NCI-H460 (cell line): ENCODE measurements around the gene PPFIBP1. TPM values are rescaled to one million over a fixed set of nuclear protein-coding genes. Genes with fewer than 3 reads are reported as not detected.
"Not testable (repeated sequence)": the region's sequence is repeated elsewhere in the genome, so short reads cannot be mapped to it uniquely, and the experiment has no call there.

Experiments
- DNase-seq: peaks from one replicate; pipeline ENCODE4 v3.0.0-alpha.2; 2016; ENCODE audit warnings: low read depth; ENCODE audit errors: extremely low read depth
- total RNA-seq: library from RNA; depleted of rRNA; stranded (reverse); fragments of >200 nt; shearing (Covaris generic); gene quantifications from 2 replicates; pipeline ENCODE4 v1.2.3, GENCODE V29; 2014

PPFIBP1 gene
- total RNA-seq, 1 experiment from 2014 or later: 75.1 TPM

DNA sequence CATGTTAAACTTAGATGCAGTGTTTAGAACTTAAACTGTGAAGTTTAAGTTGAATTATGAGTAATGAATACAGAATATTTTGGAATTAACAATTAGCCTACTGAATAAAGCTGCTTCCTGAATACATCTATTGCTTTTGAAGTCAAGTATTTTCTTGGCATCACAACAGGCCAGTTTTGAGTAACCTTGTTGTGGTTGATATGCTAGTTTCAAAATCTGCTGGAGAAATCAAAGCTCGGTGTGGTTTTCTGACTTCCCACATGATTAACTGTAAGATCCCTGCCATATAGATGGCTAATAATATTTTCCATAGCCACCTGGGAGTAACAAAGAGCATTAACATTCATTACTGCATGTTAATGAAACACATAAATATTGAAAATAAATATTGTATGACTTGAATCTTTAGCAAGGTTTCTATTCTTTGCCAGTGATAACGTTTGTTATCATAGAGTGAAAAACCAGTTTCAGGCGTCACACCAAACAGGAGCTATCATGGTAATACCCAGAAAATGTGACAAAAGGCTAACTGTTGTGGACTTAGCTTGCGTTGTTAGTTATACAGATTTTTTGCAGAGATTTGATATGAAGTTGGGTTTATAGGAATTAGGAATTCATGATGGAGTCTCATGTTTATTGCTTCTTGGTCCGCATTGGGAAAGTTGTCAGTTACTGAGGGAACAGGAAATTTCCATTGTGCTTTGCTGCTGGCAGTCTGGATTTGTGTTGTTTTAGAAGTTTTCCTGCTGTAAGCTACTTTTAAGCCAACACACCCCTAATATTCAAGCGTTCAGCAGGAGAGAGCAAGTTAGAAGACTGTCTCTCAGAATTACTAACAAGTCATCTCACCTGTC lies 32.1 kb downstream of the PPFIBP1 start:
- DNase-seq: no peak

DNA sequence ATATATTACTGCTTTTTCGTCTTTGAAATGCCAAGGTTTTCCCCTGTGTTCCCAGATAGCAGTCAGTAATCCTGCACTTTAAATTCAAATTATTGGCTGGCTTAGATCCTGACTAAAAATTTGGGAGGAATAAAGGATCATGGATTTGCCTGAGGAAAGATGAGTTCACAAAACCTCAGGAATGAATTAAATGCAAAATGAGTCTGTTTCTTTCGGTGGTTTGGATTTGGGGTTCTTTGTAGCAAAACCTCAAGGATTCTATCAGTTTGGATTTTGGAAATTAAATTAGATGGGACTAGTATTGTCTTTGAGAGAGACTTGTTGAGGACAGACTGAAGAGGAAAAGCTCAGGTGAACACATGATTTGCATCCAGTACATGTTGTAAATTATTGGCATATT lies 36.1 kb downstream of the PPFIBP1 start:
- no peak for DNase-seq

DNA sequence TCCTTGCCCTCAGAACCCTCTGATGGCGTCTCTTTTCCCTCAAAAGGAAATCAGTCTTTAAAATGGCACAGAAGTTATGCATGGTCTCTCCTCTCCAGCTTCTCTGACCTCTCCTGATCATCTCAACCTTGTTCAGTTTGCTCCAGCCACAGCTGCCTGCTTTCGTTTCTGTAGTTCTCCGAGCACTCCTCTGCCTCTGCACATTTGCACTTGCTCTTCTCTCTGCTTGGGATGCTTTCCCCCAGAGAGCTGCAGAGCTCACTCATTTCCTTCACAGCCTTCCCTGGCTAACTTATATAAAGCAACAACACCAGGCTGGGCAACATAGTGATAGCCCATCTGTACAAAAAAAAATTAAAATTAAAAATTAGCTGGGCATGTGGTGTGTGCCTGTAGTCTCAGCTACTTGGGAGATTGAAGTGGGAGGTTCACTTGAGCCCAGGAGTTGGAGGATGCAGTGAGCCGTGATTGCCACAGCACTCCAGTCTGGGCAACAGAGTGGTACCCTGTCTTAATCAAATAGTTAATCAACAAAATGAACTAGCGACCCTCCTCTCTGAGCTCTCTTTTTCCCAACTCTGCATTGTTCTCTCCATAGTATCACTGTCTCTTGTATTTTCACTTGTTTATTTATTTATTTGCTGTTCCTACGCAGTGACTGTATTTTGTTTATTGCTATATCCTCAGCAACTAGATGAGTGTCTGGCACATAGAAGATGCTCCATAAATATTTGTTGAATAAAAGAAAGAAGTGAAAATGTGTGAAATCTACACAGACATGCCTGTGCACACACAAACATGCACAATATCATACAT lies 37.7 kb downstream of the PPFIBP1 start:
- DNase-seq: no peak

DNA sequence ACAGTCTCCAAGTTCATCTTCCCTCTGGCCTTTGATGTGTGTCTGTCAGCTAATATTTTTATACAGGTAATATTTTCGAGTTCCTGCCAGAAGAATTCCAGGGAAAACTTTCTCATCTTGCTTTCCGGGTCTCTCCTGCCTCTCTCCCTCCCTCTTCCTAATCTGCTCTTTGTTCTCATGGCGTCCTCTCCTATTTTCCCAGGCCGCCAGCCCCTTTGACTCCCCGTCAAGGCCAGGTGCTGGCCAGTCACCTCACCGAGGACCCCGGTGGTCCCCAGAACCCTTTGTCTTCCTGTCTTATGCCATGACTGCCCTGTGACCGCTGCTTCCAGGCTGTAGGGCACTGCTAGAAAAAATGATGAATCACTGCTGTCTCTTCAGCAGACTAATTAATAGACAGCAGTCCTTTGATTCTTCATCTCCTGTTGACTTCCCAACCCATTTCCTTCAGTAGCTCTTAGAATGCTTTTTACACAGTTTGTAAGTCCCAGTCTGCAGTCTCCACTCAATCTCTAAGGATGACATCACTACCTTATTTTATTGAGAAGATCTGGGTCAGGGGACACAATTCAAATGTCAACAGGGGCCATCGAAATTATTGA lies 40.7 kb downstream of the PPFIBP1 start:
- no peak for DNase-seq

DNA sequence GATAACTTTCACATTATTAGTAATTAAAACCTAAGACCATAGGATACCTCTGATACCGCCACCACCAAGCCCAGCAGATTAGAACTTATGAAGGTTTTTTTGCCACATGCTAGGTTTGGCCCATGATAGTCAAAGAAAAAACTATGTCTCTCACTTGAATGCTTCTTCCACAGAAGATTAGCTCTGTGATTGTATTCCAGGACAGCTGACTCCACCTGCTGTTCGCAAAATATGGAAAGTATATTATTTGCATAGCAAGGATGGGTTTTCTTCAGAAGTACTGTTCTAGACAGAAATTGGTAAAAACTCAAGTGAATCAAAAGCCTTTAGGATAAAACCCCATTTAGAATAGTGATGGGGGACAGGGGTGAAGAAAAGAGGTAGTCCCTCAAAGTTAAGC lies 42.2 kb downstream of the PPFIBP1 start:
- DNase-seq: no peak

DNA sequence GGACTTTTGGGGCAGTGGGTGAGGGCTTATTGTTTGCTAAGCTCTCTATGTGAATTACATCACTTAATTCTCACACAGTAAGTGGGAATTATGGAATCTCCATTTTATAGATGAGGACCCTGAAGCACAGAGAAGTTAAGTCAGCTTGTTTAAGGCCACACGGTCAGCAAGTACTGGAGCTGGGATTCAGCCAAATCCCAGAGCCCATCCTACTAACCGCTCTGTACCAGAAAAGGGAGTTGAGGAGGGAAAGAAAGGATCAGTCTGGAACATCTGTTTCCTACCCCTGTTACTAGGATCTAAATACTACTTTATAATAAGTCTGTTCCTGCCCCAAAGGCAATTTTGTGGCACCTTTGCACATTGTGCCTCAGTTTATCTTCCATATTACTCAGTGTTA lies 42.6 kb downstream of the PPFIBP1 start:
- no peak for DNase-seq

DNA sequence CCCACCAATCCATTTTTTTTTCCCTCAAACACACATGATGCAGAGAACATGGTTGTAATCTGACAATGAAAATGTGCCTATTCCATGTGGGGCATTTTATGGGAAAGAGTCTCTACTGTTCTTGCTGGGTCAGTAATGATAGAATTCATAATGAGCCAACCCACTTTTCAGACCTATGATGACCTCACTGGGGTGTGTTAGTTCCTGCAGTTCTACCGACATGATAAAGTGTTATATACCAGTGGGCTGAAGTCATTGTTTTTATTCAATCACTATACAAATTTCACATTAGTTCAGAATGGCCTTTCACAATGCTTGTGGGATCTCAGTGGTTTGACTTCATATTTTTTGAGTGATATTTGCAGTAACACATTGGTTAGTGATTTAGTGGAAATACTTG lies 47.5 kb downstream of the PPFIBP1 start:
- peak; percentile 88 for DNase-seq

DNA sequence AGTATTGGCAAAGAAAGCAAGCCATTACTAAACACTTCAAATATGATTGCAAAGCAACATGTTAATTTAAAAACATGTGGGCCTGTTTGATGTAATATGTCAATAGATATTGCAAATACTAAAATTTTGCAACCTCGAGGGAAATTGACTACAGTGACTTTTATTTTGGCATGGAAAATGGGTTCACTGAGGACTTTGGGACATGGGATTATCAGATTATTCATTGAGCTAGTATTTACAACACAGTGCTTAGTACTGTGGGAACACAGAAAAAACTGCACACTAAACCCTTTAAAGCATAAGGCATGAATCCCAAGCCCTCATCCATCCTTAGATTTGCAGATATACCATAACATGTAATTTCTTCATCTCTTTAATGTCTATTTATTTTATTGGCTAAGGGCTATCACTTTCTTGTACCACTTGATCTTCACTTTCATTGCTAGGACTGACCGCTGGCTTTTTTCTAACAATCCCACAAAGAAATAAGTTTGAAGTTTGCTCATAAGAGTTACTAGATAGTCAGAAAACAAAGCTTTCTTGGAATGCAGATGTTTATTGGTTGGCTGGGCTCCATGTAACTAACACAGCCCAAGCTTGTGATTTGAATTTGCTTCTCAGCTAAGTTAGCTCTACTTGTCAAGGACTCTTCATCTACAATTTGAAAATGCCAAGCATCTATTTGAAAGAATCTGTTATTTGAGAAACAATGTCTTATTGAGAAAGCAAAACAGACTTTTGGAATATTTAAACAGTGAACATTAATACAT lies 48.7 kb downstream of the PPFIBP1 start:
- DNase-seq: no peak

DNA sequence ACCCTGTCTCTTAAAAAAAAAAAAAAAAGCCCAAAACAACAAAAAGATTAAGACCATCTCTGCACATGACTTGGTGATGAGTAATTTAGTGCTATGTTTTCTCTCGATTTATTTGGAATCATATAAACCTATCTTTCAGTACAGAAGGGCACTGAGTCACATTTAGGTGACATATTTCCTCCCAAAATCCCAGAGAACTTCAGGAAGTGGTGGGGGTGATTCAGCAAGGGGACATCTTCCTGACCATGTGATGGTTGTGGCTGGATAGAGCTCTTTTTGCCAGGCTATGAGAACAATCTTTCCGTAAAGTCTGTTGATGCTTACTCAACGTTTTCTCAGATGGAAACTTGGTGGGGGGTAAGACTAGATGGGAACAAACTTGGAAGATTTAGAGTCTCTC lies 50.0 kb downstream of the PPFIBP1 start:
- DNase-seq: peak; percentile 41

DNA sequence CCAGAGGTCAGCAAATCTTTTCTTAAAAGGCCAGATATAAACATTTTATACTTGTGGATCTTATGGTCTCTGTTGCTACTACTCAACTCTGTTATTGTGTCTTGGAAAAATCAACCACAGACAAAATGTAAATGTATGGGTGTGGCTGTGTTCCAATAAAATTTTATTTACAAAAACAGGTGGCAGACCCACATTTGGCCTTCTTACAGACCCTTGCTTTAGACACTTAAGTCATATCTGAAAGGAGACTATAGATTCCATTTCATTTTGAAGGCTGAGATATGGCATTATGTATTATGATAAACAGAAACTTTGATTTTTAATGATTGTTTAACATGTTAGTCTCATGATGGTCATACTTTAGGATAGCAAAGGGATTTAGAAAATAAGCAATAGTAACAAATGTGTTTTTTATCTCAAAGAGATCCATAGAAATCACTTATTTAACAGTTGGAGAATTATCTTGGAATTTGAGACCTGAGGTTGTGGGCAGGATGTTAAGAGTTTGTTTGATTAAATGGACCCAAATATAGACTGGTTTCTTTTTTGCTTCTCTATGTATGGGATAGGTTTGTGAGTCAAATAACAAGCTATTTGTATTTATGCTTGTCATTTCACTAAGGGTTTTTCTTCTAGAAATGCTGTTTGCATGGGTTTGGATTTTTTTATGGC lies 51.2 kb downstream of the PPFIBP1 start:
- no peak for DNase-seq

DNA sequence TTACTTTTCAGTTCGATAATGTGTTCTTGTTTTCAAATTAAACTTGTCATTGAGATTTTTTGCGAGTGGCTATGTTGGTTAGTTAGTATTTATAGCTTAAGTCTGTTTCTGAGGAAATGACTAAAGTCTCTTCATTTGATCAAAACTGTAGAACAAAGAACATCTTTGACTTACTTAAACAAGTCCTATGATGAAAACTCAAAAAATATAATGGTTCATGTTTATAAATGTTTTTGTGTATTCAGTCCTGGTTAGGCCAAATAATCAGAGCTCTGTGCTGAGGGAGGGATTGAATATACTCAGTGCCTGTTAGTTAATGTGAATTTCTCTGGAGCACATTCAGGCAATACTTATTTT lies 51.7 kb downstream of the PPFIBP1 start:
- no peak for DNase-seq

DNA sequence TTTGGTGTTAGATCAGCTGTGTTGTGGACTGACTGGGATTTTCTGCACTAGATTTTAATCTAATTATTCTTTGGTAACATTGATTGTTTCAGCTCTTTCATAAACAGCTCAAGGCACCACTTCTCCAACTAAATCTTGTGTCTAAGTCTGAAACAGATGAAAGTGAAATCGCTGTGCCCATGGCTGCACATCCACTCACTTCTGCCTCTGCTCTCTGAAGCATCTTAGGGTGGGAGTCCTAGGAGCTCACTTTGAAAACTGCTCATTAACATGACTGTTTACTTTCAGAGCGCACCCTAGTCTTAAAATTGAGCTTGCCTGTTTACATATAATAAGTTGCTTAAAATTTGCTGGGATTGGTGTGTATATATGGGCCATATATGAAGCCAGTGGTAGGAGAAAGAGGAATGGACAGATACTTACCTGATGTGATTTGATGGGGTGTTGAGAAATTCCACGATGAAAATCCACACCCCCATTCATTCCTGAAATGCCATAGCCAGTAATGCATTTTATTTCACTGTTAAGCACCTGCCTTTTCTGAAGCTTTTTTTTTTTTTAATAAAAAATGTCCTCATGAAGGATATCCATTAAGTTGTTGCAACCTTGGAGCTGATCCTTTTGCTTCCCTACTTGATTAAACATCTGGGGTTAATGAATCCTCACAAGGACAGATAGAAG lies 52.8 kb downstream of the PPFIBP1 start:
- no peak for DNase-seq

DNA sequence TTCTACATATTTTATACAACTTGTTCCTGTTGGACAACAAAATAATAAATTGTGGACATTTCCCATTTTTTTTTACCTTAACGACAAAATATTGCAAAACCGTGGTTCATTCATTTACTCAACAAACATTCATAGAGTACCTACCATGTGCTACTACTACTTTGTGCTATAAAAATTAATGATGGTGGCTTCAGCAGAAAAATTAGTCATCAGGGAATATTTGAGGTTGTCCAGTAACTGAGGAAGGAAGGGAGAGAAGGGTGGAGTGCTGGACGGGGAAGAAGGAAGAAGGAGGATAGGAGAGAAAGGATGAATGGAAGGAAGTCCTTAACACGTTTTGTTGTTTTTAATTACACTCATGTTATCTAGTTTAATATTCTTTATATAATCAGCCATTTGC lies 53.7 kb downstream of the PPFIBP1 start:
- DNase-seq: no peak

DNA sequence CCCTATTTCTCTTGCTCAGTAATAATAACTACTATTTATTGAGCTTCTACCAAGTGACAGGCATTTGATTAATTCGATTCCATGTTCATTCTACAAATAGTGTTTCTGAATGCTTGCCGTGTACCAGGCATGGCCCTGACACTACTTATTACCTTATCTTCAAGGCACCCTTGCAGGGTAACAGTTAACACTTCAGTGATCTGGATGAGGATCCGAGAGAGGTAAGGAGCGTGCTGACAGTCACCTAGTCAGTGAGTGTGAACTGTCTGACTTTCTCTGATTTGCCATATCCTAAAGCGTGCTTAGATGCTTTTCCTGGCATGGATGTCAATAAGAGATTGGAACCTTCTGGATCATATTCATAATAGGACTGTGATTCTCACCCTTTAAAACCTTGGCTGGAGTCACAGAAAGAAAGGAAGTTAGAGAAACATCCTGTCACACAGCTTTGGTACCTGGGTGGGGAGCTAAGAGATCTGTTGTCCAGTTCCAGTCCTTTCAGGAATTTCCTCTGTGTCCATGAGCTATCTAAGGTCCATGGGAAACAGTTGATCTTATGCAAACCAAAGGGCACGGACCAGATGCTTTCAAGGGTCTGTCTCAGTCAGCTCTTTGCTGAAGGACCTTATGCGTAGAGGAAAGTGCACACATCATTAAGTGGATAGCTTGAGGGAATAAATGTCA lies 54.8 kb downstream of the PPFIBP1 start:
- no peak for DNase-seq

DNA sequence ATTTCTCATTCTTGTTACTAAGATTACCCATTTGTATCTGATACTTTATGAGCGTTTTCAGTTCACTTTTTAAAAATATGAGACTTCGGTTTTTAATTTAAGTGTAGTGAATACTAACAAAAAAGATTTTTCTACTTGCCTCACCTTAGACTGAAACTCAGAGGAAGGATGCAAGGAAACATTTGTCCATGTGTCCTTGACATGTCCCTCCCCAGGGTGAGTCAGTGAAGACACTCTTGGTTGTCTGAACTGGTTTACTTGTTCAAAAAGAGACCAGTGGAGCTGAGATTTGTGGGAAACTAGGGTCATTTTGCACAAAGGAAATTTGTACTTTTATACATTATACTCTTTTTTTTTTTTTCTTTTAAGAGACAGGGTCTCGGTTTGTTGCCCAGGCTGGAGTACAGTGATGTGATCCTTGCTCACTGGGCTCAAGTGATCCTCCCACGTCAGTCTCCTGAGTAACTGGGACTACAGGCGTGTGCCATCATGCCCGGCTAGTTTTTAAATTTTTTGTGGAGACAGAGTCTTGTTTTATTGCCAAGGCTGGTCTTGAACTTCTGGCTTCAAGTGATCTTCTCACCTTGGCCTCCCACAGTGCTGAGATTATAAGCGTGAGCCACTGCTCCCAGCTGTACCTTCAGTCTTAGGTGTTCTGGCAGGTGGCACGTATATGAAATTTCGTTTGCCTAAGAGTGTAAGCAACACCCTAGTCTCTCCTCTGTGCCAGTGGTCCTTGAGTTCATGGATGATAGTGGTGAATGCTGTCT lies 56.7 kb downstream of the PPFIBP1 start:
- DNase-seq: no peak

DNA sequence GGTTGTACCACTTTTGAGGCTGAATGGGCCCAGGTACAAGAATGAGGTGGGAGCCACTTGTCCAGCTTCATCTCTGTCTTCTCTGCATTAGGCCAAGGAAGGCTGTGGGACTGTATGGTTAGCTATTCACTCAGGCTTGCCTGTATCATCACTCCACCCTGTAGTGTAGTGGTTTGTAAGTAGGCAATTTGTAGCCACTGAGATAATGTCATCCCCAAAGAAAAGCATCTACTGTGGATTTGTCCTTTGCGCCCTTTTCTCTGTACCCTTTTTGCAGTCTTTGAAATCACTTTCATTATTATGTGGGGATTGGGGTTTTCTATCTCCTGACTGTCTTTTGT lies 57.3 kb downstream of the PPFIBP1 start:
- not testable (repeated sequence) for DNase-seq

DNA sequence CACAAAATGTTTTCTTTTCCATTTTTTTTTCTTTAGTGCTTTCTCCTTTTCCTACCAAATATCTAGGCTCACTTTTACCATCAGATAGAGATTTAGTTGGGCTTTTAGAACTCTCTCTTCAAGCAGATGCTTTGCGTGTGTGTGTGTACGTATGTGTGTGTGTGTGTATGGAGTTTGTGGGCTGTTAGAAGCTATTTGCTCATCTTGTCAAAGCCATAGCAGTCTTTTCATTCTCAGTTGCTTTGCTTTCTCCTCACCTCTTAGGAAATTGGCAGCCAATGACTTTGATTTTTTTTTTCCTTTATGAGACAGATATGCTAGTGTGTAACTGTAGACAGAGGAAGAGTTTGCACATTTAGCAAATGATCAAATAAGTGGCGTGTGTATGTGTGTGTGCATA lies 57.8 kb downstream of the PPFIBP1 start:
- DNase-seq: not testable (repeated sequence)

DNA sequence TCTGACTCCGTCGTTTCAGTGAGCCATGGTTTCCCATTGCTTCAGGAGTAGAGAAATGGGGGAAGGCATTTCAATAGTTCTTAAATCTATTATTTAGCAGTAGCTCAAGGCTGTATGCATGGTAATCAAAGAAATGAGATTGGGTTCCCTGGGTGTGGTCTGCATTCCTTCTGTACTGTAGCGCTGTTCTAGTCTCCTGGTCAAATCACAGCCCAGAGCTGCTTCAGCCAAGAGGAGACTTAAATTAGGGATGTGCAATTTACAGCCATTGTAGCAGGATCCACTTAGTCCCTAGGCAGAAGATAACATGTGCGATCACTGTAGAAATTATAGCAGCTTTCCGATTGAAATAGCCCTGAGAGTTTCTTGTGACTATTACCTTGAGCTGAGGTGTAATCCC lies 58.4 kb downstream of the PPFIBP1 start:
- DNase-seq: not testable (repeated sequence)
